ENCODE results near the gene PTPN4. TPM values are rescaled to one million over a fixed set of nuclear protein-coding genes. Genes with fewer than 3 reads are reported as not detected.

The PTPN4 gene
- total and polyA plus RNA-seq, 9 donors = 3.4 to 45.7 (median 35.2) TPM

DNA sequence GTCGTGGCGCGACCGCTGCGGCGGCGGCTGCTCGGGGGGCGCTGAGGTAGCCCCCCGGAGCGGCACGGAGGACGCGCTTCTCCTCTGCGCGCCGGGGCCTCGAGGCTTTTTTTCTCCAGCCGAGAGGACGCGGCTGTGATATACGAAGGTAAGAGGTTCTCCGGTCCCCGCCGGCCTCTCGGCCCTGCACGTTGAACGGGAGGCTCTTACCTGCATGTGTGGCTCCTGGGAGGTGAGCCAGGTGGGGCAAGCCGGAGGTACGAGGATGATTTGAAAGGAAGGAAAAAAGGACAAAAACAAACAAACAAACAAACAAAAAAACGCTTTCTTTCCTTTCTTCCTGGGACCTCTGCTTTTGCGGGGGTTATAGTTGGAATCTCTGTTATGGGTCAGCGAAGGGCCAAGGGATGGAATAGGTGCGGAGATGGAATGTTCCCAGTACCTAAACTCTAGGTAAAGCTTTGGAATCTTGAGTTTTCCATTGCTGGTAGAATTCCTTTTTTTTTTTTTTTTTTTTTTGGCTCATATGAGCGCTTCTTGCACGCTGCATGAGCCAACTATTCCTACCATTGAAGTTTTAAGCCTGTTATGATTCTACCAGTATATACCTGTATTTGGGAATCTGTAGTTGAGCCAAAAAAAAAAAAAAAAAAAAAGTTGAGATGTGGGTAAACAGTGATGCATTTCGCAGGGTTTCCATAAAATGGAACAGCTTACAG lies 674 bp downstream of the PTPN4 start:
- Histone ChIP-seq H3K27me3 (no peaks in the 10 kb centered on the region), H3K4me3 (peak overlapping the region; percentile 81), H3K36me3 (no peaks in the 10 kb centered on the region), H3K9me3 (no peaks in the 10 kb centered on the region), H3K27ac (peak overlapping the region; percentile 76 to 94), H3K4me1 (ENCODE audit: insufficient read depth) (peaks cover 5% of the 10 kb centered on the region)
- intact Hi-C loops (cut with DNase I) = loop anchor here in 1 of 4 donors (10.0 kb wide), 1 partner anchor 54 kb away; no protein-coding TSS in a partner anchor
- TF ChIP-seq, protein P1, sequence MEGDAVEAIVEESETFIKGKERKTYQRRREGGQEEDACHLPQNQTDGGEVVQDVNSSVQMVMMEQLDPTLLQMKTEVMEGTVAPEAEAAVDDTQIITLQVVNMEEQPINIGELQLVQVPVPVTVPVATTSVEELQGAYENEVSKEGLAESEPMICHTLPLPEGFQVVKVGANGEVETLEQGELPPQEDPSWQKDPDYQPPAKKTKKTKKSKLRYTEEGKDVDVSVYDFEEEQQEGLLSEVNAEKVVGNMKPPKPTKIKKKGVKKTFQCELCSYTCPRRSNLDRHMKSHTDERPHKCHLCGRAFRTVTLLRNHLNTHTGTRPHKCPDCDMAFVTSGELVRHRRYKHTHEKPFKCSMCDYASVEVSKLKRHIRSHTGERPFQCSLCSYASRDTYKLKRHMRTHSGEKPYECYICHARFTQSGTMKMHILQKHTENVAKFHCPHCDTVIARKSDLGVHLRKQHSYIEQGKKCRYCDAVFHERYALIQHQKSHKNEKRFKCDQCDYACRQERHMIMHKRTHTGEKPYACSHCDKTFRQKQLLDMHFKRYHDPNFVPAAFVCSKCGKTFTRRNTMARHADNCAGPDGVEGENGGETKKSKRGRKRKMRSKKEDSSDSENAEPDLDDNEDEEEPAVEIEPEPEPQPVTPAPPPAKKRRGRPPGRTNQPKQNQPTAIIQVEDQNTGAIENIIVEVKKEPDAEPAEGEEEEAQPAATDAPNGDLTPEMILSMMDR (IDR thresholded peaks at IDR 0.05) = no peak
- TF ChIP-seq EP300 (IDR thresholded peaks at IDR 0.05) (no peak), POLR2A (IDR thresholded peaks at IDR 0.05) (no peak)
- 1% methylated on average over 37 of the region's 37 CpGs for WGBS, 3 donors
- peak in 1 of 5 donors; percentile 56 for DNase-seq

DNA sequence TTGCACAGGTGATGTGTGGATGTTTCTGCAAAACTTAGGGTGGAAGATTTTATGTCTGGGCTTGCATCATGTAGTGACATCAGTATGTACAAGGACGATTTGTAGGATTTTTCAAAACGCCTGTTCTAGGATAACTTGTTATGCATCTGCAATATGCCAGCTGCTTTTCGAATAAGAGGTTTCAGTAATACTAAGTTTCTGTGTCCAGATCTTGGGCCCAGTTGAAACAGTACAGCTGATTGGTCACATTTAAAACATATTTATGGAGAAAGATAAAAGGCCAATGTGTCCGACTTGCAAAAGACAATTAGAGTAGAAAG lies 1.2 kb downstream of the PTPN4 start:
- Histone ChIP-seq H3K4me3 (peak overlapping the region; percentile 81), H3K36me3 (no peaks in the 10 kb centered on the region), H3K27me3 (no peaks in the 10 kb centered on the region), H3K4me1 (ENCODE audit: insufficient read depth) (peaks cover 5% of the 10 kb centered on the region), H3K27ac (no peak overlapping the region), H3K9me3 (no peaks in the 10 kb centered on the region)
- TF ChIP-seq, protein P1 (IDR thresholded peaks at IDR 0.05) = no peak
- TF ChIP-seq POLR2A (IDR thresholded peaks at IDR 0.05) = no peak
- no peak for TF ChIP-seq EP300 (IDR thresholded peaks at IDR 0.05)
- intact Hi-C loops (cut with DNase I) = loop anchor here in 1 of 4 donors (10.0 kb wide), 1 partner anchor 54 kb away; no protein-coding TSS in a partner anchor
- 2 to 3% (median 3%) methylated on average over 4 of the region's 4 CpGs for WGBS, 3 donors
- no peak for DNase-seq

DNA sequence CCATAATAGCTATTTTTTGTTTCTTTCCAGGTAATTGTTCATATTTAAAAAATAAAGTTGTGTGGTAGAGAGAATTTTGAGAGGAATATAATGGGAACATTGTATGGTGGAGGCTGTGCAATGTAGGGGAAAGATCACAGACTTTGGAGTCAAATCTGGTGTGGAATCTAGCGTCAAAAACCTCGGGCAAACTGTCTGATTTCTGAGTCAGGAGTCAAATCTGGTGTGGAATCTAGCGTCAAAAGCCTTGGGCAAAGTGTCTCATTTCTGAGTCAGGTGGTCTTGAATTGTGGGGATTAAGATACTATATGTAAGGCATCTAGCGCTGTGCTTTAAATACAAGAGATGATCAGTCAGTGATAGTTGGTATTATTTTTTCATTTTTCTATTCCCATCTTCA lies 5.1 kb downstream of the PTPN4 start:
- 95 to 98% (median 96%) methylated on average over 4 of the region's 4 CpGs for WGBS, 3 donors
- no peak overlapping the region for H3K27ac ChIP-seq
- TF ChIP-seq EP300 (IDR thresholded peaks at IDR 0.05) = no peak
- TF ChIP-seq POLR2A (IDR thresholded peaks at IDR 0.05) = no peak
- TF ChIP-seq, protein P1 (IDR thresholded peaks at IDR 0.05) = no peak
- no peaks in the 10 kb centered on the region for H3K9me3 ChIP-seq
- no peaks in the 10 kb centered on the region for H3K36me3 ChIP-seq
- intact Hi-C loops (cut with DNase I) = loop anchor here in 1 of 4 donors (10.0 kb wide), 1 partner anchor 50 kb away; no protein-coding TSS in a partner anchor
- H3K4me3 ChIP-seq = no peak overlapping the region
- no peaks in the 10 kb centered on the region for H3K27me3 ChIP-seq
- H3K4me1 ChIP-seq (ENCODE audit: insufficient read depth) = no peaks in the 10 kb centered on the region
- no peak for DNase-seq

DNA sequence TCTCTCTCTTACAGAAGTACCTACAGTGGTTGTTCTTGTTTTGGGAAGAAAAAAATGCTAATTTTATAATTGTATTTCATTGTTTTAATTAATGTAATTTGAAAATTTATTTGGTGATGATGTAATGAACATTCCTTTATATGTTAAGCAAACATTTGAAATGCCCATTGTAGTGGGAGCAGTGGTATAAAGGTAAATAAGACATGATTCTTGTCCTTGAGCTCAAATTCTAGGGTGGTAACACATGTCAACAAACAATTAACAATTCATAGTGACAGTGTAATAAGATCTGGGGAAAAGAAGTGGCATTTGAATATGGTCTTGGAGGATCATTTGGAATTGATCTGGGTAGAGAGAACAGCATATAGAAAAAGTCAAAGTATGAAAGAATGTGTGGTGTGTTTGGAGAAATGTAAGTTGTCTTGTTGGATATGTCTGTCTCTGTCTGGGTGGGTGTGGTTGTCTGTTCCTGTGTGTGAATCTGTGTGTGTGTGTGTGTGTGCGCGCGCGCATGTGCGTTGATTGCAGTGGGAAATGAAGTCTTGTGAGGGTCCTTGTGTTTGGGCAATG lies 5.8 kb downstream of the PTPN4 start:
- Histone ChIP-seq H3K4me1 (ENCODE audit: insufficient read depth) (no peaks in the 10 kb centered on the region), H3K4me3 (no peak overlapping the region), H3K27ac (no peak overlapping the region), H3K27me3 (no peaks in the 10 kb centered on the region), H3K9me3 (no peaks in the 10 kb centered on the region), H3K36me3 (no peaks in the 10 kb centered on the region)
- WGBS, 3 donors = 84 to 86% (median 85%) methylated on average over 5 of the region's 5 CpGs
- TF ChIP-seq POLR2A (IDR thresholded peaks at IDR 0.05) (no peak), EP300 (IDR thresholded peaks at IDR 0.05) (no peak)
- TF ChIP-seq, protein P1 (IDR thresholded peaks at IDR 0.05) = no peak
- intact Hi-C loops (cut with DNase I) = loop anchor here in 1 of 4 donors (10.0 kb wide), 1 partner anchor 49 kb away; no protein-coding TSS in a partner anchor
- no peak for DNase-seq

Measured in ovary (tissue), 9 donors.